HL-60 (cell line): ENCODE data around the gene MED10.
A peak's percentile ranks its signal among the peaks of the same experiment; 100 is the strongest.

ENCODE experiments used
- DNase-seq, 2 experiments: peaks; one replicate each; pipeline ENCODE4 v3.0.0-alpha.2; 2010 to 2020; ENCODE audit warnings: low read depth in 1 of 2, low spot score in 1 of 2
- H3K27ac ChIP-seq: fragments of 250-450 bp; sonication (Bioruptor Pico); replicated peaks from 2 replicates; pipeline ENCODE4 v1.5.1; 2020; ENCODE audit warnings: mild to moderate bottlenecking, moderate library complexity
- H3K27me3 ChIP-seq: fragments of 250-450 bp; sonication (Bioruptor Pico); 2 replicates; pipeline ENCODE4 v1.5.1; 2021; ENCODE audit warnings: mild to moderate bottlenecking, moderate library complexity; ENCODE audit not compliant: insufficient read depth, poor library complexity, severe bottlenecking
- H3K4me3 ChIP-seq: replicated peaks from 2 replicates; pipeline ENCODE4 v1.5.1; 2011; ENCODE audit warnings: mild to moderate bottlenecking, control low read depth, low read length; ENCODE audit not compliant: insufficient read depth
- GABPA ChIP-seq: IDR thresholded peaks from 2 replicates; pipeline ENCODE4 v1.6.1; 2012; ENCODE audit warnings: low read depth
- POLR2AphosphoS5 ChIP-seq: IDR thresholded peaks from 2 replicates; pipeline ENCODE4 v1.6.1; 2012; ENCODE audit warnings: low read depth
- SPI1 ChIP-seq: IDR thresholded peaks from 2 replicates; pipeline ENCODE4 v1.6.1; 2012; ENCODE audit warnings: low read depth, mild to moderate bottlenecking, borderline replicate concordance
- TF ChIP-seq, protein P1 (sequence below): IDR thresholded peaks from one replicate; pipeline ENCODE4 v1.5.1; 2011; ENCODE audit warnings: low read length, control low read depth, inconsistent platforms; ENCODE audit not compliant: insufficient read depth
- TF ChIP-seq, protein P2 (sequence below): IDR thresholded peaks from 2 replicates; pipeline ENCODE4 v1.6.1; 2012; ENCODE audit warnings: low read depth; ENCODE audit not compliant: insufficient replicate concordance

MED10 gene

DNA sequence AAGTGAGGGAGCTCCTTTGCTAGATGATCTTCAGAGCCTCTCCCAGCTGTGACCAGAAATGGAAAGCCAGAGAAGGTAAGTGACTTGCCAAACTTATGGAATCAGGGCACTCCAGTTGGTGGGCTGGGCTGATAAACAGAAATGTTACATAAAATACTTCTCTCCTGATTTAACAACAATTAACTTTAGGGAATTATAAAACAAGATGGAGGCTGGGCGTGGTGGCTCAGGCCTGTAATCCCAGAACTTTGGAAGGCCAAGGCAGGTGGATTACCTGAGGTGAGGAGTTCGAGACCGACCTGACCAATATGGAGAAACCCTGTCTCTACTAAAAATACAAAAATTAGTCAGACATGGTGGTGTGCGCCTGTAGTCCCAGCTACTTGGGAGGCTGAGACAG, 899 bp upstream of the MED10 start:
- Histone ChIP-seq H3K27ac (peak overlapping the region; percentile 49), H3K4me3 (no peak overlapping the region), H3K27me3 (peaks cover 6% of the 10 kb centered on the region)
- no peak for DNase-seq
- TF ChIP-seq POLR2AphosphoS5, result no peak
- no peak for TF ChIP-seq GABPA

DNA sequence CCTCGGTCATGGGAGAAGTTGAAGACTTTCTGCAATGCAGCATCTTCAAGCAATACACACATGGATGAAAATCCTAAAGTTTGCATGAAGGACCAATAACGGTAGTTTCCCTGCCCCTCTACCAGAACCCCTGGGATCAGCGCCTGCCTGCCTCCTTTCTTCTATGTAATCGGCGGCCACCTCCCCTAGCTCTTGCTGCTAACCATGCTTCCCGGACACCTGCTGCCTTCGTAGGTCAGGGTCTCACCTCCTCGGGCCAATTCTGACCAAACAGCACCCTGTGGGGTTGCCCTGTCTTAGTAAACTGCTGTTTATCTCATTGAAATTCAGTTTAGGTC, 388 bp upstream of the MED10 start:
- DNase-seq, result no peak
- TF ChIP-seq SPI1, result no peak
- no peak for TF ChIP-seq POLR2AphosphoS5
- TF ChIP-seq, protein P1, sequence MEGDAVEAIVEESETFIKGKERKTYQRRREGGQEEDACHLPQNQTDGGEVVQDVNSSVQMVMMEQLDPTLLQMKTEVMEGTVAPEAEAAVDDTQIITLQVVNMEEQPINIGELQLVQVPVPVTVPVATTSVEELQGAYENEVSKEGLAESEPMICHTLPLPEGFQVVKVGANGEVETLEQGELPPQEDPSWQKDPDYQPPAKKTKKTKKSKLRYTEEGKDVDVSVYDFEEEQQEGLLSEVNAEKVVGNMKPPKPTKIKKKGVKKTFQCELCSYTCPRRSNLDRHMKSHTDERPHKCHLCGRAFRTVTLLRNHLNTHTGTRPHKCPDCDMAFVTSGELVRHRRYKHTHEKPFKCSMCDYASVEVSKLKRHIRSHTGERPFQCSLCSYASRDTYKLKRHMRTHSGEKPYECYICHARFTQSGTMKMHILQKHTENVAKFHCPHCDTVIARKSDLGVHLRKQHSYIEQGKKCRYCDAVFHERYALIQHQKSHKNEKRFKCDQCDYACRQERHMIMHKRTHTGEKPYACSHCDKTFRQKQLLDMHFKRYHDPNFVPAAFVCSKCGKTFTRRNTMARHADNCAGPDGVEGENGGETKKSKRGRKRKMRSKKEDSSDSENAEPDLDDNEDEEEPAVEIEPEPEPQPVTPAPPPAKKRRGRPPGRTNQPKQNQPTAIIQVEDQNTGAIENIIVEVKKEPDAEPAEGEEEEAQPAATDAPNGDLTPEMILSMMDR, result no peak
- TF ChIP-seq GABPA, result no peak
- TF ChIP-seq, protein P2, sequence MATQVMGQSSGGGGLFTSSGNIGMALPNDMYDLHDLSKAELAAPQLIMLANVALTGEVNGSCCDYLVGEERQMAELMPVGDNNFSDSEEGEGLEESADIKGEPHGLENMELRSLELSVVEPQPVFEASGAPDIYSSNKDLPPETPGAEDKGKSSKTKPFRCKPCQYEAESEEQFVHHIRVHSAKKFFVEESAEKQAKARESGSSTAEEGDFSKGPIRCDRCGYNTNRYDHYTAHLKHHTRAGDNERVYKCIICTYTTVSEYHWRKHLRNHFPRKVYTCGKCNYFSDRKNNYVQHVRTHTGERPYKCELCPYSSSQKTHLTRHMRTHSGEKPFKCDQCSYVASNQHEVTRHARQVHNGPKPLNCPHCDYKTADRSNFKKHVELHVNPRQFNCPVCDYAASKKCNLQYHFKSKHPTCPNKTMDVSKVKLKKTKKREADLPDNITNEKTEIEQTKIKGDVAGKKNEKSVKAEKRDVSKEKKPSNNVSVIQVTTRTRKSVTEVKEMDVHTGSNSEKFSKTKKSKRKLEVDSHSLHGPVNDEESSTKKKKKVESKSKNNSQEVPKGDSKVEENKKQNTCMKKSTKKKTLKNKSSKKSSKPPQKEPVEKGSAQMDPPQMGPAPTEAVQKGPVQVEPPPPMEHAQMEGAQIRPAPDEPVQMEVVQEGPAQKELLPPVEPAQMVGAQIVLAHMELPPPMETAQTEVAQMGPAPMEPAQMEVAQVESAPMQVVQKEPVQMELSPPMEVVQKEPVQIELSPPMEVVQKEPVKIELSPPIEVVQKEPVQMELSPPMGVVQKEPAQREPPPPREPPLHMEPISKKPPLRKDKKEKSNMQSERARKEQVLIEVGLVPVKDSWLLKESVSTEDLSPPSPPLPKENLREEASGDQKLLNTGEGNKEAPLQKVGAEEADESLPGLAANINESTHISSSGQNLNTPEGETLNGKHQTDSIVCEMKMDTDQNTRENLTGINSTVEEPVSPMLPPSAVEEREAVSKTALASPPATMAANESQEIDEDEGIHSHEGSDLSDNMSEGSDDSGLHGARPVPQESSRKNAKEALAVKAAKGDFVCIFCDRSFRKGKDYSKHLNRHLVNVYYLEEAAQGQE, result no peak
- Histone ChIP-seq H3K27ac (peak overlapping the region; percentile 49), H3K4me3 (peak overlapping the region; percentile 88), H3K27me3 (peaks cover 4% of the 10 kb centered on the region)

DNA sequence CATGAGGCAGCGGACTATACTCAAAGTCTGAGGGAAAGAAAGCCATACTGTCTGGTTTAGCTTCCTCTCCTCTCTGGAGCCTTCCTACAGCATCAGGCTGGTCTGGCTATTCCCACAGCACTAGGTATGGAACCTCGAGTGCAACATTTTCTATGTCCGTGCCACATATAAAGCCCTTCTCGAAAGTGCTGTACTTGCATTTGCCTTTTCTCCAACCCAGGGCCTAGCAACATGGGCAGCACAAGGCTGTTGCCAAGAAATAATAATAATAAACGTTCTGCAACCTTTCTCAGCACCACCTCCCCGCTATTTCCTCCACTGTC, 804 bp downstream of the MED10 start:
- peak overlapping the region; percentile 88 for H3K27ac ChIP-seq
- TF ChIP-seq, protein P2, result no peak
- no peak for TF ChIP-seq POLR2AphosphoS5
- TF ChIP-seq, protein P1, result no peak
- TF ChIP-seq GABPA, result no peak
- TF ChIP-seq SPI1, result no peak
- no peaks in the 10 kb centered on the region for H3K27me3 ChIP-seq
- DNase-seq, result no peak
- peak overlapping the region; percentile 88 for H3K4me3 ChIP-seq

DNA sequence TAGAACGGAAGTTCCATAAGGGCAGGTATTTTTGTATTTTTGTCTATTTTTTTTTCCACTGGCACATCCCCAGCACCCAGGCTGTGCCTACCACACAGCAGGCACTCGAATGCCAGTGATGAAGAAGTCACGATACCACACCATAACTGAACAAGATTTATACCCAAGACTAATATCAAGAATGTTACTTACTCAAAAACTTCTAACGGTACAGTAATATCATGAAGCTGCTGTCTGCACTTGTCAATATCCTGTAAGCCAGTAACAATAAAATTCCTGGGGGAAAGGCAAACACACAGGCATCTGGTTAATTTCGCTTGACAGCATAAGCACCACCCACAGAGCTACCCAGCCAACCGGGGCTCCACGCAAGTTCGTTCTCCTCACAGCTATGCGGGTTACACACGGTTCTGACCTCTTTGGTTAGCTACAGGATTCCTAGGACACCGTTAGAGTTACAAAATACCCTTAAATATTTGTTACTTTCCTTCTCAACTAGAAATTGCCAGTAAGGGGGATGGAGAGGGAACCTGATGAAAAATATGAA, 1.3 kb downstream of the MED10 start:
- Histone ChIP-seq H3K27me3 (no peaks in the 10 kb centered on the region), H3K27ac (peak overlapping the region; percentile 88; the same call in 1 of the 2 replicates)
- no peak for DNase-seq

More for the DNA sequence above, 1.3 kb downstream of the MED10 start:
- TF ChIP-seq, protein P1, result no peak
- TF ChIP-seq POLR2AphosphoS5 (no peak), SPI1 (no peak), GABPA (no peak)
- TF ChIP-seq, protein P2, result no peak
- peak overlapping the region; percentile 88 for H3K4me3 ChIP-seq
